NCI-H1105 treated with DMSO at 0.1 percent for 48 hours (cell line): ENCODE results near the gene ACY1.
A peak's percentile ranks its signal among the peaks of the same experiment; 100 is the strongest.

Experiments
- DNase-seq: peaks from one replicate; lab custom pipeline; 2025; lab: John Stamatoyannopoulos, UW

ACY1 gene

GRCh38 chr3:51982838-51983577 lies at the start of gene ACY1:
Gene ACY1 (plus strand): TSS chr3:51983535. CDS start chr3:51984065, 530 bp downstream.
- DNase-seq, result peak; percentile 36

DNA sequence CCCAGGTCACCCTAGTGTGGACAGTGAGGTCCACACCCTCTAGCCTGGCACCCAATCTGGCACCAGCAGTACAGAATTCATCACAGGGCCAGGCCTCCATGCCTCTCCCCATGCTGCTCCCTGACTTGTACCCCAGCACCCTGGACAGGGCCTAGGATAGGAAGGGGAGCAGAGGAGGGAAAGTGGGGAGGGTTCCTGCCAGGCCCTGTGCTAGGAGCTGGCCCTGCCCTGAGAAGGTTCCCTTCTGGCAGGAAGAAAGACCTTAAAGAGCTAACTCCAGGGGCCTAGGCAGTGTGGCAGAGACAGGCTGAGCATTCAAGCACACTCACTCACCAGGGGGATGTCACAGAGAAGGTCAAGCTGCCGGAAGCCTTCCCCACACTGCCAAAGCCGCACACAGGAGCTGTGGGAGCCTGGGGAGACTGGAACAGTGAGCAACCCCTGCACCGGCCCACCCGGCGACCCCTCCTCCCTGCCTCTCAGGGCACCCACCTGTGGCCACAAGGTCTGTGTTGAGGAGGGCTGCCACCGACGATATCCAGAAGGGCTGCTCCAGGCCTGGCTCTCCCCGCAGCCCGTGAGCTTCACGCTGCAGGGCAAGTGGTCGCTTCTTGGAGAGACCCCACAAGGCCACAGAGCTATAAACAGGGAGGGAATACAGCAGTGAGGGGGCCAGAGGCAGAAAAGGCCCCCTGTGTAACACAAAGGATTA lies 49.0 kb upstream of the ACY1 start:
- no peak for DNase-seq

- DNase-seq, result no peak
Observed at GRCh38 chr3:51934991-51935885, 48.1 kb upstream of the ACY1 start.

- no peak for DNase-seq
Observed at GRCh38 chr3:51935886-51936755, 47.2 kb upstream of the ACY1 start.

DNA sequence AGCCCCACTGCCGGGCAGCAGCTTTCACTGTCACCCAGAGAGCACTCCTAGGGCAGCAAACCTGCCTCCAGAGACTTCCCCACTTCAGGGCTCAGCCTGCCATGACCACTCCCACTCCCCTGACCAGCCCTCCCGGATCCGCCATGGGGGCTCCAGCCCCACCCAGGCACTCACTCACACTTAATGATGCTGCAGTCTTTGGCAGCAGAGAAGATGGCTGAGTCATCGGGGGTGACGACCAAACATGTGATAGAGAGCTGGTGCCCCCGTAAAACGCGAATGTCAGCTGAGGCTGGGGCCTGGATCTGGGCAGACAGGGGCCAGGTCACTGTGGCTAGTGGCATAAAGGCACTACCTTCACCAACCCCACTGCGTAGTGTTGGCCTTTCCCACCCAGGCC lies 46.3 kb upstream of the ACY1 start:
- DNase-seq, result no peak

DNA sequence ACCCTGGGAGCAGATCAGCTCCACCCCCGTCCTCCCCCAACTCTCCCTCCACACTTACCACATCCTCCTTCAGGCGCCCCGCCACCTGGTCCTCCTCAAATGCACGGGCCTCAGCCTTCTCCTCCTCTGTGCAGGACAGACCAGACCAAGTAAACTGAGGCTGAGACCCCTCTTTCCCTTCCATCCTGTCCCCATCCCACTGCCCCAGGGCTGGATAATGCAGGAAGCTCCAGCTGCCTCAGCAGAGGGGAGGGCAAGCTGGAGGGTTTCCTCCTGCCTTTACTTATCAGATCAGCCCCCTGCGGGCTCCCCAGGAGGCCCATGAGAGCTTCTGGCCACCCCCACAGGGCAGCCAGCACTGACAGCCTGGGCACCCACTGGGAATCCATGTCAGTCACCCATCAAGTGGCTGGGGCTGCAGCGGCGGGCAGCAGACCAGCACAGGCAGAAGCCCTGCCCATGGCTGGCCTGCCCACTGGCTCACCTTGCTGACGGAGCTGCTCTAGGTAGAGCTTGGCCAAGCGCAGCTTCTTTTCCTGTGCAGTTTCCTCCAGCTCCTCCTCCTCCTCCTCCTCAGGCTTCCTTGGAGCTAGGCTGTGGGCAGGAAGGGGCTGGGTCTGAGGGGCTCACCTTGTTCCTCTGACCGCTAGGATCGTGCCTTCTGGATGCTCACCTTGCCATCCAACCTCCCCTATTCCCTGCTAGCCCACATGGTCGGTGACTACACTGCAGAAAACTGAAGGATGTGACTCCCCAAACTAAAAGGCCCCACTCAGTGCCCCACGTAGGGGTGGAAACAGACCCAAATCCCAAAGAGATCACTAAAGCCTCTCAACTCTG lies 45.5 kb upstream of the ACY1 start:
- DNase-seq, result no peak

DNA sequence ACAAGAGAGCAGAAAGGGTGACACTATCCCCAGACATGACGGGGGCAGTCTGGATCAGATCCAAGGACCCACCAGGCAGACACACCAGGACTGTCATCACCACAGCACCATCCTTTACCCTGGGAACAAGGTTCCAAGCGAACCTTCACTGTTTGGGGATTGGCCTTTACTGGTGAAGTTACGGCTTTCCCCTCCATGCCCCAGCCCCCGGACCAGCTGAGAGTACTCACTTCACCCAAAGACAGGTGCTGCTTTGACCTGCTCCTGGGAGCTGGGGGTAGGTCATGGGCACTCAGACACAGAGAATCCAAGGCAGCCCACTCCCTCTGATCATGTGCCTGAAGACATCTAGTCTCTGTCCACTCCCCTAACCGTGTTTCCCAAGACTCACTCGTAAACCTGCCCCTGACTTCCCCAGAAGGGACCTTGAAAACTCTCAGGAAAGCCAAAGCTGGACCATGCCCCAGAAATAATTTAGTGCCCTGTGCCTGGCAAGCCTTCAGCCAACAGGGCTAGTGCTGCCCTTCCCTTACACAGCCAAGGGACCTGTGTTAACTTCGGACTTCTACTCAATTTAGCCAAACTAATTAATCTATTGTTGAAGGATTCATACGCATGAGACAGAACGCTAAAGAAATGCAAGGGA lies 44.4 kb upstream of the ACY1 start:
- no peak for DNase-seq

DNA sequence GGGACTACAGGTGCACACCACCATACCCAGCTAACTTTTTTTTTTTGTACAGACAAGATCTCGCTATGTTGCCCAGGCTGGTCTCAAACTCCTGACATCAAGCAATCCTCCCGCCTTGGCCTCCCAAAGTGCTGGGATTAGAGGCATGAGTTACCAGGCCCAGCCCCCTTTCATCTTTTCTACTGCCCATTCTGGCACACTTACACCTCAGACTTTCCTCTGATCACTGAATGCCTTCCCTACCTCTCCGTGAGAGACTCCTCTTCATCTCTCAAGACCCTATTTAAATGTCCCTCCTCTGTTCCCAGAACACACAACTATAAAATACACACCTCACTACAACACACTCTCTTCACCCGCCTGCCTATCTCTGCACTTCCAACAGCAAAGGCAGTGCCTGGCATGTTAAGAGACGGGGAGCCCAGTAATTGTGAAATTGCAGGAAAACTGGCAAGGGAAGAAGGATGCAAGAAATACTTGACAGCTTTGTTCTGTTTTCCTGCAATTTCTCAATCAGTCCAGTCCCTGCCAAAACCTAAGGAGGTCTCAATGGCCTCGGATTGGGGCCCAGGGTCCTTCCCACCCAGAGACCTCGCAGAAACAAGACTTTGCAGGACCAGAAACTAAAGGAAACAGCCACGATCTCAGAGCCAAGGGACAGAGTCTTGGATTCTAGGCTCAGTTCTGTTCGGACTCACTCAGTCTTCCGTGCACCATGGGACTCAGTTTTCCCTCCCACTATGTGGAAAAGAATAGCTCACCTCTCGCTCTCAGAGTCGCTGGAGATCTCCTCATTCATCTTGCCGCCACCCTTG lies 42.5 kb upstream of the ACY1 start:
- no peak for DNase-seq

GRCh38 chr3:51941463-51941797 lies 41.9 kb upstream of the ACY1 start:
- DNase-seq, result no peak

GRCh38 chr3:51941798-51942602 lies 41.3 kb upstream of the ACY1 start, which contains the start of the genes PARP3 and RRP9:
Gene PARP3 (plus strand): TSS chr3:51942363. CDS start chr3:51943356, 993 bp downstream.
Gene RRP9 (minus strand): TSS chr3:51941904. CDS start chr3:51941867, 37 bp downstream.
- peak; percentile 97 for DNase-seq

- no peak for DNase-seq
Observed at GRCh38 chr3:51942603-51943450, 40.5 kb upstream of the ACY1 start.

DNA sequence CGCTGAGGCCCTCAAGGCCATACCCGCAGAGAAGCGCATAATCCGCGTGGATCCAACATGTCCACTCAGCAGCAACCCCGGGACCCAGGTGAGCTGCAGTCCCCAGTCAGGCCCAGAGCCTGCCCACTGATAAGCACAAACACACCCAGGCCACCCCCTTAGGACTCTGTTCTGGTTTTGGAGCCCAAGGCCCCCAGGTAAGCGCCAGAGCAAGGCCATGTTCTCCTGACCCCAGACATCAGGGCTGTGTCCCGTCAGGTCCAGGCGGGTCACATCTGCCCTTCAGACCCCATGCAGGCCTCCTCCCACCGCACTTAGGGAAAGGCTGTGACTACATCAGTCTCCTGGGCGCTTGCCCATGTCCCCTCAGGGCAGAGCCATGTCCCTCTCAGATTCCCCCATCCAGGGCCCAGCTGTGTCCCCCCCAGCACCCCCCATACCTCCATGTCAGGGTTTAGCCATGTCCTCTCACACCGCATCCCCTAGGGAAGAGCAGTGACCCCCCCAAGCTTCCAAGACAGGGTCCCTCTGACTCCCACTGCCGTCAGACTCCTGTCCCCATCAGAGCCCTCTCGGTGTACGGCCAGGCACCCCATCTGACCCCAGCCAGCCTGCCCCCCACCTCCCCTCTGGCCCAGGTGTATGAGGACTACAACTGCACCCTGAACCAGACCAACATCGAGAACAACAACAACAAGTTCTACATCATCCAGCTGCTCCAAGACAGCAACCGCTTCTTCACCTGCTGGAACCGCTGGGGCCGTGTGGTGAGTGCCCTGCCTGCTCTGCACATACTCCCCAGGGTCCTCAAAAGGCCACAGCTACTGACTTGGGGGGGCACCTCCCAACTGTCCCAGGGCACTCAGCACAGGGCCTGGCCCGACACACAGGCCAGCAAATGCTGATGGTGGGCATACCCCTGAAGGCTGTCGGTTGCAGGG lies 39.6 kb upstream of the ACY1 start:
- DNase-seq, result no peak

DNA sequence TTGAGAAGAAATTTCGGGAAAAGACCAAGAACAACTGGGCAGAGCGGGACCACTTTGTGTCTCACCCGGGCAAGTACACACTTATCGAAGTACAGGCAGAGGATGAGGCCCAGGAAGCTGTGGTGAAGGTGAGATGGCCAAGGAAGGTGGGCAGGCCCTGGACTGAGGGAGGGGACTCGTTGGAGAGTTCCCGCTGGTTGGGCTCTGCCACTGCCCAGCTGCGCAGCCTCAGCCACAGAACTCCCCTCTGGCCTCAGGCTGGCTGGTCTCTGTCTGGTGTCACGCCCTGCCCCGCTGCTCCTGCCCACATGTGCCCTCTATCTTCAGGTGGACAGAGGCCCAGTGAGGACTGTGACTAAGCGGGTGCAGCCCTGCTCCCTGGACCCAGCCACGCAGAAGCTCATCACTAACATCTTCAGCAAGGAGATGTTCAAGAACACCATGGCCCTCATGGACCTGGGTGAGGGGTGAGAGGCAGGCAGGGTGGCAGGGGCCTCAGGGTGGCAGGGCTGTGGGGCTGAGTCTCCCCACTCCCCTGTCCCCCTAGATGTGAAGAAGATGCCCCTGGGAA lies 38.8 kb upstream of the ACY1 start:
- DNase-seq, result no peak

GRCh38 chr3:51945031-51945840 lies 38.1 kb upstream of the ACY1 start:
- no peak for DNase-seq
